Spleen (tissue), 11 donors: Measurements from ENCODE around the gene CNDP1. TPM values are rescaled to one million over a fixed set of nuclear protein-coding genes. Genes with fewer than 3 reads are reported as not detected.

ENCODE experiments used
- DNase-seq: peaks from one replicate; pipeline ENCODE4 v3.0.0-alpha.2; 2020
- H3K27ac ChIP-seq, 8 donors: fragments of 200-600 bp; sonication (generic) in 7 of 8; 1 replicate in 4 of 8; 2 replicates in 4 of 8; pipeline versions ENCODE4 v1.5.0 to v1.8.0; 2016 to 2021; ENCODE audit warnings: inconsistent platforms in 4 of 8, mild to moderate bottlenecking in 4 of 8, moderate library complexity in 1 of 8
- H3K27me3 ChIP-seq, 7 donors: fragments of 200-600 bp; sonication (generic) in 6 of 7; replicated peaks in 1 of 7; 1 replicate in 4 of 7; 2 replicates in 3 of 7; pipeline versions ENCODE4 v1.5.0 to v1.8.0; 2016 to 2021; ENCODE audit warnings: inconsistent platforms in 3 of 7, mild to moderate bottlenecking in 1 of 7
- H3K36me3 ChIP-seq, 6 donors: fragments of 200-600 bp; sonication (generic) in 5 of 6; 1 replicate in 4 of 6; 2 replicates in 2 of 6; pipeline versions ENCODE4 v1.5.0 to v1.8.0; 2016 to 2021; ENCODE audit warnings: inconsistent platforms in 2 of 6
- H3K4me1 ChIP-seq, 6 donors: fragments of 200-600 bp; sonication (generic) in 5 of 6; 1 replicate in 3 of 6; 2 replicates in 3 of 6; pipeline versions ENCODE4 v1.5.0 to v1.8.0; 2016 to 2021; ENCODE audit warnings: inconsistent platforms in 3 of 6
- H3K4me3 ChIP-seq, 8 donors: fragments of 200-600 bp; sonication (generic) in 7 of 8; 1 replicate in 4 of 8; 2 replicates in 4 of 8; pipeline versions ENCODE4 v1.5.0 to v1.8.0; 2016 to 2021; ENCODE audit warnings: inconsistent platforms in 4 of 8, mild to moderate bottlenecking in 4 of 8, moderate library complexity in 2 of 8
- H3K9me3 ChIP-seq, 8 donors: fragments of 200-600 bp; sonication (generic) in 7 of 8; 1 replicate in 4 of 8; 2 replicates in 4 of 8; pipeline versions ENCODE4 v1.5.0 to v1.8.0; 2016 to 2021; ENCODE audit warnings: inconsistent platforms in 4 of 8
- CTCF ChIP-seq, 11 experiments: fragments of 200-600 bp in 7 of 11; fragments of 450-650 bp in 4 of 11; sonication (generic) in 4 of 11; IDR thresholded peaks in 8 of 11; conservative IDR thresholded peaks in 3 of 11; 1 replicate in 7 of 11; 2 replicates in 4 of 11; pipeline versions ENCODE4 v1.4.0 to v1.8.0; 2016 to 2021; ENCODE audit warnings: antibody characterized with exemption in 11 of 11, inconsistent platforms in 4 of 11, mild to moderate bottlenecking in 1 of 11
- POLR2A ChIP-seq, 3 donors: fragments of 450-650 bp; IDR thresholded peaks; one replicate each; pipeline ENCODE4 v1.5.1; 2017; ENCODE audit warnings: antibody characterized with exemption in 3 of 3, mild to moderate bottlenecking in 1 of 3
- POLR2AphosphoS5 ChIP-seq, 3 donors: sonication (generic); formaldehyde crosslinking; IDR thresholded peaks; one replicate each; pipeline ENCODE4 v1.5.1; 2017; ENCODE audit warnings: antibody characterized with exemption in 3 of 3
- WGBS, 5 donors: extraction: QIAGEN DNeasy Blood & Tissue Kit in 3 of 5; methylation state at CpG; one replicate each; pipeline versions ENCODE4 v1.1.5 to v1.1.7; 2013 to 2018; 5-methylcytosine and 5-hydroxymethylcytosine counted together
- intact Hi-C: fragments of 100-400 bp; cut with DNase I; formaldehyde crosslinking; loops from one replicate; pipeline ENCODE4 v1.15.0; 2023; ENCODE audit warnings: low total_unique reads
- polyA plus RNA-seq, 3 donors: library from polyadenylated mRNA; stranded (reverse); fragments of 200-250 nt; gene quantifications; one replicate each; pipeline ENCODE4 v1.2.1, GENCODE V29; 2013
- total RNA-seq, 7 donors: library from RNA; depleted of rRNA in 3 of 7; stranded (reverse); fragments of >200 nt in 3 of 7; fragmentation: NEBNext Ultra II Directional in 4 of 7; extraction: Animal tissue kit (Norgen Biotek cat#: 25700) in 4 of 7; gene quantifications; one replicate each; pipeline versions ENCODE4 v1.1.0 to v1.2.1, GENCODE V29; 2016 to 2021
- donor health status: healthy with polysubstance abuse.
- donor health status: DM: no; HTN: no; CAD: no; lungs with moderate emphysema.
- donor health status: DM: no; HTN: no; CAD: no.
- donor health status: Bipolar disorder and iron deficiency.
- donor health status: healthy.
- donor health status: DM: no; HTN: no; CAD: no.
- donor health status: DM: yes; HTN: yes; CAD: no.

CNDP1 gene
- total and polyA plus RNA-seq, 10 donors: 0.03 to 0.59 (median 0.18) TPM; not detected in 2

- no peak overlapping the region for H3K4me3 ChIP-seq
- TF ChIP-seq CTCF (IDR thresholded peaks at IDR 0.05 in 8 of 11, conservative IDR thresholded peaks at IDR 0.05 in 3 of 11) (no peak), POLR2A (IDR thresholded peaks at IDR 0.05) (no peak), POLR2AphosphoS5 (IDR thresholded peaks at IDR 0.05) (no peak)
- peaks cover 0 to 14% (median 2%) of the 10 kb centered on the region in 6 donors for H3K4me1 ChIP-seq
- no peaks in the 10 kb centered on the region for H3K9me3 ChIP-seq
- DNase-seq: peak; percentile 46
- intact Hi-C loops: no loop called here
- WGBS, 5 donors: 88 to 97% (median 89%) methylated on average over 11 to 14 of the region's 14 CpGs
- peaks cover 11 to 79% (median 64%) of the 10 kb centered on the region in 6 donors for H3K36me3 ChIP-seq
- H3K27me3 ChIP-seq: no peaks in the 10 kb centered on the region
- H3K27ac ChIP-seq: no peak overlapping the region
Observed at GRCh38 chr18:74520096-74520833, 14.0 kb upstream of the CNDP1 start.

DNA sequence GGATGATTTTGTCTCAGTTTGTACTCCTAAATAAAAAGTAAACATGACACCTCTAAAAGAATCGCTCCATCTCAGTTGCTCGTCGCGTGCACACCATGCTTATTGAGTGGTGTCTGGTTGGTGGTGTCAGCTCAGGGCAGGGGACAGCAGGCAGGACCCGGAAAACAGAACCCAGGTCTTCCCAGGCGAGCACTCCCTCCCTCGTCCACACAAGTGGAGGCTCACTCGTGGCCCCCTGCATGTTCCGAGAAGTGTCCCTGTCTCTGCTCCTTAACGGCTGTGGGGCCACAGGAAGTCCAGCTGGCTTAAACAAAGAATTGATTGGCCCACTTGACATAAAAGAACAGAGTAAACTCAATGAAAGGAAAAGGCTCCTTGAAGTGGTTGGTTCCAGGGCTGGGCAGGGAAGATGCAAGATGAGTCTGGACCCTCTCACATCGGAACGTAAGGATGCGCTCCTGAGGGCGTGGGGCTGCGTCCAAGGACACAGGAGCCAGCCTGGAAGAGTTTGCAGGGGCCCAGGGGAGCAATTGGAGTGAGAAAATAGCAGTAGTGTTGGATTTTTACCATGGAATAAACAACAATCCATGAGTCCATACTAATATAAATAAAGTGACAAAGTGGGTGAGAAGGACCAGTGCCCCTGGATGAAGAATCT lies 13.1 kb upstream of the CNDP1 start:
- H3K27ac ChIP-seq: no peak overlapping the region
- H3K36me3 ChIP-seq: peaks cover 7 to 70% (median 55%) of the 10 kb centered on the region in 6 donors
- peak in 1 of 3 donors; percentile 43 for TF ChIP-seq POLR2AphosphoS5 (IDR thresholded peaks at IDR 0.05)
- TF ChIP-seq CTCF (IDR thresholded peaks at IDR 0.05 in 8 of 11, conservative IDR thresholded peaks at IDR 0.05 in 3 of 11): no peak
- no peak for TF ChIP-seq POLR2A (IDR thresholded peaks at IDR 0.05)
- no peaks in the 10 kb centered on the region for H3K9me3 ChIP-seq
- peaks cover 0 to 14% (median 2%) of the 10 kb centered on the region in 6 donors for H3K4me1 ChIP-seq
- no peaks in the 10 kb centered on the region for H3K27me3 ChIP-seq
- WGBS, 5 donors: 87 to 96% (median 95%) methylated on average over 15 of the region's 15 CpGs
- peak; percentile 53 for DNase-seq
- intact Hi-C loops: no loop called here
- no peak overlapping the region for H3K4me3 ChIP-seq

DNA sequence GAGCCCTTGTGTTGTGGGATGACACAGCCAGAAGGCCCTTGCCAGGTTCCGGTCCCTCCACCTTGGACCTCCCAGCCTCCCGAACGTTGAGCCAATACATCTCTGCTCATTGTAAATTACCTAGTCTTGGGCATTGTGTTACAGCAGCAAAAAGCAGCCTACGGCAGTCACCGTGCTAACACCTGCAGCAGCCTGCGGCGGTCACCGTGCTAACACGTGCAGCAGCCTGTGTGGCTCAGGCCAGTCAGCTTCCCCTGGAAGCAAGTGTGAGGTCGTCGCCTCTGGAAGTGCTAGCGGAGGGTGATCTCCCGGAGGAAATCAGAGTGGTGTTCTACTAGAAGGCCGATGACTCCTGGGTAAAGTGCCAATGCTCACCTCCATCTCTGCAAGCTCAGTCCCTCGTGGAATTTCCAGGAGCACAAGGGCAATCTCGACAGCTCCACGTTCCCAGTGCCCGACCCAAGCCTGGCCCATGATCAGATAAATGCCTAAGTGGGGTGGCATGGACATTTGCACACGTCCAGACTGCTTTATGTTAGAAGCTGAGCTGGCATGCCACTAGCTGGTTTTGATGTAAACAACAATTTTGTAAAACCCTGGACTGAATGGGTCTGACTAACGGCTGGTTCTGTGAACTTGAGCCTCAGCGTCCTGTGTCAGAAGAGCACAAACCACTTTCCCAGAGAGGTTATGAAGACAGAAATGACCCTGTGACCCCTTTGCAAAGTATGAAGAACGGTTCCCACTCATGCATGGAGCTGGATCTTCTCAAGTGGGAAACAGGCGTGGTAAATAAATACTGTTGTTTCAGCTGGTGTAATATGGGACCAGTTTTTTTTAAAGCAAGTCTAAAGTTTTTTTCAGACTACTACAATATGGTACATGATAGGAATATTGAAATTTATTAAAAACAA lies 11.4 kb upstream of the CNDP1 start:
- H3K9me3 ChIP-seq: no peaks in the 10 kb centered on the region
- TF ChIP-seq POLR2A (IDR thresholded peaks at IDR 0.05): no peak
- no peak for TF ChIP-seq CTCF (IDR thresholded peaks at IDR 0.05 in 8 of 11, conservative IDR thresholded peaks at IDR 0.05 in 3 of 11)
- peak; percentile 4 to 51 (median 33) for TF ChIP-seq POLR2AphosphoS5 (IDR thresholded peaks at IDR 0.05)
- no peaks in the 10 kb centered on the region for H3K27me3 ChIP-seq
- peaks cover 0 to 14% (median 2%) of the 10 kb centered on the region in 6 donors for H3K4me1 ChIP-seq
- H3K36me3 ChIP-seq: peaks cover 7 to 53% (median 38%) of the 10 kb centered on the region in 6 donors
- WGBS, 5 donors: 88 to 95% (median 89%) methylated on average over 22 to 23 of the region's 23 CpGs
- H3K27ac ChIP-seq: peak overlapping the region in 1 of 8 donors; percentile 60
- peak; percentile 70 for DNase-seq
- no peak overlapping the region for H3K4me3 ChIP-seq
- intact Hi-C loops: no loop called here
